Activated naive CD4-positive, alpha-beta T cell treated with anti-CD3 and anti-CD28 coated beads for 36 hours (primary cell): ENCODE results near the gene UBE2I. TPM values are rescaled to one million over a fixed set of nuclear protein-coding genes. Genes with fewer than 3 reads are reported as not detected.
"Not testable (repeated sequence)": the region's sequence is repeated elsewhere in the genome, so short reads cannot be mapped to it uniquely, and the experiment has no call there.

ENCODE experiments used
- CTCF ChIA-PET: fragments of 350-600 bp; sonication (Branson Sonifier 250); formaldehyde crosslinking; loops from one replicate; lab custom pipeline; 2021; ENCODE audit warnings: antibody characterized with exemption; lab: Charles Lee
- DNase-seq: peaks from one replicate; pipeline ENCODE4 v3.0.0-alpha.2; 2020
- H3K27ac Mint-ChIP-seq: one replicate; pipeline ENCODE4 v1.8.0; 2021; ENCODE audit warnings: mild to moderate bottlenecking, mixed read lengths
- H3K27me3 Mint-ChIP-seq: one replicate; pipeline ENCODE4 v1.8.0; 2021; ENCODE audit warnings: low read depth, mixed read lengths
- H3K36me3 Mint-ChIP-seq: one replicate; pipeline ENCODE4 v1.8.0; 2021; ENCODE audit warnings: low read depth, mixed read lengths
- H3K4me1 Mint-ChIP-seq: one replicate; pipeline ENCODE4 v1.8.0; 2021; ENCODE audit warnings: low read depth, mixed read lengths
- H3K4me3 Mint-ChIP-seq: one replicate; pipeline ENCODE4 v1.8.0; 2021; ENCODE audit warnings: mild to moderate bottlenecking, moderate library complexity, mixed read lengths
- H3K9me3 Mint-ChIP-seq: one replicate; pipeline ENCODE4 v1.8.0; 2021; ENCODE audit warnings: mixed read lengths
- intact Hi-C: fragments of 100-400 bp; cut with micrococcal nuclease; formaldehyde crosslinking; loops from one replicate; pipeline ENCODE4 v1.15.1; 2023
- total RNA-seq, 2 experiments: library from RNA; stranded (reverse); gene quantifications; one replicate each; pipeline ENCODE4 v1.2.3, GENCODE V29; 2021

UBE2I gene
- total RNA-seq, 2 experiments from 2014 or later = 273 to 297 TPM

DNA sequence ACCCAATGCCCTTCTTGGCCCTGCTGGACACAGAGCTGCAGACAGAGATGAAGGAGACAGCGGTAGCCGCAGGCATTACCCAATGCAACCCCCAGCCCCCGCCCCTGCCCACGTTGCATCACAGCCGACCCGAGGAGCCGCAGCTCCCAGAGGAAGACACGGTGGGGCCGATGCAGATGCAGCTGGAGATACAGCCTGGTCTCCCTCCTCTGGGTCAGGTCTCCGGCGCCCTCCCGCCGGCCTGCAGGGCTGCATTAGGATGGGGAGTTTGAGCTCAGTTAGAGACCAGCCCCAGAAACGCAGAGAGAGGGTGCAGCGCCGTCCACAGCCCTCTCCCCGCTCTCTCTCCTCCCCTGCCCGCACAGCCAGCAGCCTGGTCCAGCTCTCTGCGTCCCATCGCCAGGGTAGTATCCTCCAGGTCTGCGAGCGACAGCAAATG lies 19.4 kb upstream of the UBE2I start:
- Mint-ChIP-seq H3K4me1 (peaks cover 6% of the 10 kb centered on the region), H3K27me3 (peaks cover 45% of the 10 kb centered on the region), H3K36me3 (no peaks in the 10 kb centered on the region), H3K4me3 (no peak overlapping the region), H3K9me3 (no peaks in the 10 kb centered on the region), H3K27ac (no peak overlapping the region)
- CTCF ChIA-PET = interaction anchor here (1.0 to 1.5 kb wide), 2 partner anchors 10 to 16 kb away, joined by 3 to 4 read pairs; no protein-coding TSS in a partner anchor
- intact Hi-C loops = no loop called here
- no peak for DNase-seq

DNA sequence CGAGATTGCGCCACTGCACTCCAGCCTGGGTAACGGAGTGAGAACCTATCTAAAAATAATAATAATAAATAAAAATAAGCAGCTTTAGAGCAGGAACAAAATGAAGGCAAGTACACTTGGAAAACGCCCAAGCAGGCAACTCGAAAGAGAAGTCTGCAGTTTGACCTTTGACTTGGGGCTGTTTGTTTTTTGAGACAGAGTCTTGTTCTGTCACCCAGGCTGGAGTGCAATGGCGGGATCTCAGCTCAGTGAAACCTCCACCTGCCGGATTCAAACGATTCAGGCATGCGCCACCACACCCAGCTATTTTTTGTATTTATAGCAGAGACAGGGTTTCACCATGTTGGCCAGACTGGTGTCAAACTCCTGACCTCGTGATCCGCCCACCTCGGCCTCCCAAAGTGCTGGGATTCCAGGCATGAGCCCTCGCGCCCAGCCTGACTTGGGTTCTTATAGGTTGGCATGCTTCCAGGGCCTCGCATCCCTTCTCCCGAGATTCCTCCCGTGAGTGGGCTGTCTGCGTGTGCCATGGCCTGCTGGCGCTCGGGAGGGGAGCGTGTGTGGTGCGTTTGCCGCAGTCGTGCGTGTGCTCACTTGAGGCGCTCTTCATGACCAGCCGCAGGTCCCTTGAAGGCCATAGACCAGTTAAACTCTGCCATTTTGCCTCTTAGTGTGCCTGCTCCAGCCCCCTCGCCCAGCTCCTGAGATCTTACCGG lies 18.4 kb upstream of the UBE2I start:
- no peak overlapping the region for H3K4me3 Mint-ChIP-seq
- CTCF ChIA-PET = interaction anchor here (1.5 kb wide), 1 partner anchor 15 kb away, joined by 3 read pairs; no protein-coding TSS in a partner anchor
- no peak for DNase-seq
- no peaks in the 10 kb centered on the region for H3K36me3 Mint-ChIP-seq
- intact Hi-C loops = no loop called here
- peaks cover 6% of the 10 kb centered on the region for H3K4me1 Mint-ChIP-seq
- H3K27ac Mint-ChIP-seq = no peak overlapping the region
- no peaks in the 10 kb centered on the region for H3K9me3 Mint-ChIP-seq
- peaks cover 48% of the 10 kb centered on the region for H3K27me3 Mint-ChIP-seq

DNA sequence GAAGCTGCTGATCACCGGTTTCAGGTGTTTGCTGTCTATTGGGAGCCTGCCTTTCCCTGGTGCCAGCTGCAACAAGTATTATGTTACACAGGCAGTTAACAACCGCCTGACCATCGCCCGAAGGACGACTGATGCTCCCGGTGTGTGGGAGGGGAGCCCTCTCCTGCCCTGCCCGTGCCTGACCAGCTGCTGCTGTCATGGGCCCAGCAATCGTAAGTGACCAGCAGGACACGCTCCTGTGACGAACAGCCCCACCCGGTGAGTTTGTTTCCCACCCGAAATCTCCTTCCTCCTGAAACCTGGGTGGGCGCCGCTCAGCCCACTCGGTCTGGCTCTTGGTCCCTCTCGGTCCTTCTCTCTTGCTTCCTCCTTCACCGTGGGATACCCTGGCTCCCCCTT lies 17.9 kb upstream of the UBE2I start:
- Mint-ChIP-seq H3K36me3 (no peaks in the 10 kb centered on the region), H3K4me1 (peaks cover 6% of the 10 kb centered on the region), H3K27me3 (peaks cover 48% of the 10 kb centered on the region), H3K27ac (no peak overlapping the region), H3K9me3 (no peaks in the 10 kb centered on the region), H3K4me3 (no peak overlapping the region)
- DNase-seq = no peak
- intact Hi-C loops = no loop called here
- CTCF ChIA-PET = no interaction called here

DNA sequence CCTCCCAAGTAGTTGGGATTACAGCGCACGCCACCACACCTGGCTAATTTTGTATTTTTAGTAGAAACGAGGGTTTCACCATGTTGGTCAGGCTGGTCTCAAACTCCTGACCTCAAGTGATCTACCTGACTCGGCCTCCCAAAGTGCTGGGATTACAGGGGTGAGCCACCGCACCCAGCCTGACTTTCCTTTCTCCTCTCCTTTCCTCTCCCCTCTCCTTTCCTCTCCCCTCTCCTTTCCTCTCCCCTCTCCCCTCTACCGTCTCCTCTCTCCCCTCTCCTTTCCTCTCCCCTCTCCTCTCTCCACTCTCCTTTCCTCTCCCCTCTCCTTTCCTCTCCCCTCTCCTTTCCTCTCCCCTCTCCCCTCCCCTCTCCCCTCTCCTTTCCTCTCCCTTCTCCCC lies 17.2 kb upstream of the UBE2I start:
- H3K36me3 Mint-ChIP-seq, H3K27ac Mint-ChIP-seq, DNase-seq, H3K4me1 Mint-ChIP-seq, H3K4me3 Mint-ChIP-seq, H3K9me3 Mint-ChIP-seq, intact Hi-C loops: not testable (repeated sequence)
- peaks cover 54% of the 10 kb centered on the region for H3K27me3 Mint-ChIP-seq
- CTCF ChIA-PET = interaction anchor here (0.9 kb wide), 1 partner anchor 806 kb away, joined by 5 read pairs; no protein-coding TSS in a partner anchor

DNA sequence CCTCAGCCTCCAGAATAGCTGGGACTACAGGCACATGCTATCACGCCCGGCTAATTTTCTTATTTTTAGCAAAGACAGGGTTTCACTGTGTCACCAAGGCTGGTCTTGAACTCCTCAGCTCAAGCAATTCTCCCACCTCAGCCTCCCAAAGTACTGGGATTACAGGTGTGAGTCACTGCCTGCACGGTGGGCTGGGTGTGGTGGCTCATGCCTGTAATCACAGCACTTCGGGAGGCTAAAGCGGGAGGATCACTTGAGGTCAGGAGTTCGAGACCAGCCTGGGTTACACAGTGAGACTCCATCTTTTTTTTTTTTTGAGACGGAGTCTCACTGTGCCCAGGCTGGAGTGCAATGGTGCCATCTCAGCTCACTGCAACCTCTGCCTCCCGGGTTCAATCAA lies 16.6 kb upstream of the UBE2I start:
- CTCF ChIA-PET = interaction anchor here (0.9 kb wide), 1 partner anchor 807 kb away, joined by 5 read pairs; no protein-coding TSS in a partner anchor
- peaks cover 50% of the 10 kb centered on the region for H3K27me3 Mint-ChIP-seq

DNA sequence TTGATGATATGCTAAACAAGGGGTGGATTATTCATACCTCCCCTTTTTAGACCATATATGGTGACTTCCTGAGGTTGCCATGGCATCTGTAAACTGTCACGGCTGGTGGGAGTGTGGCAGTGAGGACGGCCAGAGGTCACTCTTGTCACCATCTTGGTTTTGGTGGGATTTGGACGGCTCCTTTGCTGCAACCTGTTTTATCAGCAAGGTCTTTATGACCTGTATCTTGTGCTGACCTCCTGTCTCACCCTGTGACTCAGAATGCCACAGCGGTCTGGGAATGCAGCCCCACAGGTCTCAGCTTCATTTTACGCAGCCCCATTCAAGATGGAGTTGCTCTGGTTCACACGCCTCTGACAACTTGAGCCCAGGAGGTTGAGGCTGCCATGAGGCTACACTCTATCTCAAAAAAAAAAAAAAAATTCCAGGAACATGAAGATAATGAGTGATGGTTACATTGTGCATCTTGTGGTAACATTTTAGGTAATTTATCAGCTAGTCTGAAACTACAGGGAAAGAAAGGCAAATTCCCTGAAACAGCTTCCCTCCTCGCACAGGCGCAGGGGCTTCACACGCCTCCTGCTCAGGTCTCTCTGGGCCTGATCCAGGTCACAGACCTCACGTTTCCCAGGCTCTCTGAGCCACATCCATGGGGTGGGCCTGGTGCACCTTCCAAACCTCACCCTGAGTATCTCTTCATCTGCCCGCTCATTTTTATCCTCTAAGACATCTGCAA lies 15.3 kb upstream of the UBE2I start:
- no peaks in the 10 kb centered on the region for H3K9me3 Mint-ChIP-seq
- DNase-seq = no peak
- peaks cover 42% of the 10 kb centered on the region for H3K27me3 Mint-ChIP-seq
- H3K4me1 Mint-ChIP-seq = peaks cover 7% of the 10 kb centered on the region
- H3K36me3 Mint-ChIP-seq = no peaks in the 10 kb centered on the region
- H3K4me3 Mint-ChIP-seq = no peak overlapping the region
- CTCF ChIA-PET = no interaction called here
- intact Hi-C loops = no loop called here
- H3K27ac Mint-ChIP-seq = no peak overlapping the region

More for the DNA sequence above, 16.6 kb upstream of the UBE2I start:
- H3K4me1 Mint-ChIP-seq, H3K4me3 Mint-ChIP-seq, H3K36me3 Mint-ChIP-seq, intact Hi-C loops, H3K27ac Mint-ChIP-seq, DNase-seq, H3K9me3 Mint-ChIP-seq: not testable (repeated sequence)

DNA sequence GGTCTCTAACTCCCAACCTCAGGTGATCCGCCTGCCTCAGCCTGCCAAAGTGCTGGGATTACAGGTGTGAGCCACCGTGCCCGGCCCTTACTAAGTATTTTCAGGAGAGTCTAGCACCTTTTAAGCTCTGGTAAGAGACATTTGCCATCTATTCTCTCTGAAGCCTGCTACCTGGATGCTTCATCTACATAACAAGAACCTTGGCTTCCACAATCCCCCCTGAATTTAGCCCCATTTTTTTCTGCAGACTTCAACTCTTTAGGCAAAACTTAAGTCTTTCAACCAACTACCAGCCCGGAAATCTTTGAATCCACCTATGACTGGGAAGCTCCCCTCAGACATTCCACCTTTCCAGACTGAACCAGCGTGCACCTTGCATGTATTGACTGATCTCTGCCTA lies 14.0 kb upstream of the UBE2I start:
- CTCF ChIA-PET = no interaction called here
- Mint-ChIP-seq H3K4me3 (no peak overlapping the region), H3K4me1 (peaks cover 4% of the 10 kb centered on the region), H3K27ac (no peak overlapping the region), H3K36me3 (no peaks in the 10 kb centered on the region), H3K9me3 (no peaks in the 10 kb centered on the region), H3K27me3 (peaks cover 34% of the 10 kb centered on the region)
- no peak for DNase-seq
- intact Hi-C loops = no loop called here

DNA sequence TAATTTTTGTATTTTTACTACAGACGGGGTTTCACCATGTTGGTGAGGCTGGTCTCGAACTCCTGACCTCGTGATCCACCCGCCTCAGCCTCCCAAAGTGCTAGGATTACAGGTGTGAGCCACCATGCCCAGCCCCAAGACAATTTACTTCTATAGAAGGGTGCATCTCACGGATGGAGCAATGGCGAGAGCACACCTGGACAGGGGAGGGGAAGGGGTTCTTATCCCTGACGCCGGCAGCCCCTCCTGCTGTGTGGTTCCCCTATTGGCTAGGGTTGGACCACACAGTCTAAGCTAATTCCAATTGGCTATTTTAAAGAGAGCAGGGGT lies 12.8 kb upstream of the UBE2I start:
- H3K4me1 Mint-ChIP-seq, H3K27ac Mint-ChIP-seq, H3K36me3 Mint-ChIP-seq, H3K4me3 Mint-ChIP-seq, H3K9me3 Mint-ChIP-seq, intact Hi-C loops, DNase-seq: not testable (repeated sequence)
- peaks cover 27% of the 10 kb centered on the region for H3K27me3 Mint-ChIP-seq
- CTCF ChIA-PET = interaction anchor here (0.6 to 0.7 kb wide), 2 partner anchors 50 to 404 kb away, joined by 4 to 7 read pairs; no protein-coding TSS in a partner anchor

DNA sequence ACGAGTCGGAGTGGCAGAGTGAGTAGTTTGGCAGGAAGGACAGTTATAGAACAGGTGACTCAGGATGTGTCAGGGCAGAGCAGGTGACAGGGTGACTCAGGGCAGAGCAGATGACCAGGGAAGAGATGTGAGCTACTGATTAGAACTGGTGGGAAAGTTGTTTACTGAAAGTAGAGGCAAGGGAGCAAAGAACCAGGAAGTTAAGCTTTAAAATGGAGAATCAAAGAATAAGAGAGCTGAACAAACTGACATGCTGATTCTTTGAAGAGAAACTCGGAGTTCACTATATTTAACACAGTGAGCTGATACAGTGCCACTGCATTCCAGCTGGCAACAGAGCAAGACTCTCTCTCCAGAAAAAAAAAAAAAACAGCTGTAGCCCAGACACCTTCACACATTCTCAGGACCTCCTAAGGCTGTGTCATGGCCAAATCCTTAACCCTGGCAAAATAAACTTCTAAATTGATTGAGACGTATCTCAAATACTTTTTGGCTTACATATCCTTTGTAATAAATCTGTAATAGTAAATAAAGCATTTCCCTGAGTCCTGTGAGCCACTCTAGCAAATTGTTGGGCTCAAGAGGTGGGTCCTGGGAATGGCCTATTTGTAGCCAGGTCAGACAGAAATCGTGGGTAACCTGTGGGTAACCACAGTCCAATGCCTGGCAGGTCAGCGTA lies 12.3 kb upstream of the UBE2I start:
- intact Hi-C loops = no loop called here
- Mint-ChIP-seq H3K9me3 (no peaks in the 10 kb centered on the region), H3K4me1 (peaks cover 8% of the 10 kb centered on the region), H3K4me3 (no peak overlapping the region), H3K36me3 (no peaks in the 10 kb centered on the region), H3K27me3 (peaks cover 25% of the 10 kb centered on the region), H3K27ac (no peak overlapping the region)
- CTCF ChIA-PET = interaction anchor here (0.7 kb wide), 1 partner anchor 404 kb away, joined by 4 read pairs; no protein-coding TSS in a partner anchor
- DNase-seq = peak; percentile 50

DNA sequence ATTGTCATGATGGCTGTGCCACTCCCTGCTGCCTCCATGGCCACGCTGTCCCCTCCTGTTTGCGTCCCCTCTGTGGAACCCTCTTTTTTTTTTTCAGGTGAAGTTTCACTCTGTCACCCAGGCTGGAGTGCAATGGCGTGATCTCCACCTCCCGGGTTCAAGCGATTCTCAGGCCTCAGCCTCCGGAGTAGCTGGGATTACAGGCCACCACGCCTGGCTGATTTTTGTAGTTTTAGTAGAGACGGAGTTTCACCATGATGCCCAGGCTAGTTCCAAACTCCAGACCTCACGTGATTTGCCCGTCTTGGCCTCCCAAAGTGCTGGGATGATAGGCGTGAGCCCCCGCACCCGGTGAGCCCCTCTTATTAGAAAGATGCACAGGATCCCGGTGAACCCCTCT lies 11.0 kb upstream of the UBE2I start:
- Mint-ChIP-seq H3K27ac (no peak overlapping the region), H3K27me3 (peaks cover 21% of the 10 kb centered on the region), H3K36me3 (no peaks in the 10 kb centered on the region), H3K4me1 (peaks cover 8% of the 10 kb centered on the region), H3K9me3 (no peaks in the 10 kb centered on the region), H3K4me3 (no peak overlapping the region)
- CTCF ChIA-PET = no interaction called here
- no peak for DNase-seq
- intact Hi-C loops = no loop called here

DNA sequence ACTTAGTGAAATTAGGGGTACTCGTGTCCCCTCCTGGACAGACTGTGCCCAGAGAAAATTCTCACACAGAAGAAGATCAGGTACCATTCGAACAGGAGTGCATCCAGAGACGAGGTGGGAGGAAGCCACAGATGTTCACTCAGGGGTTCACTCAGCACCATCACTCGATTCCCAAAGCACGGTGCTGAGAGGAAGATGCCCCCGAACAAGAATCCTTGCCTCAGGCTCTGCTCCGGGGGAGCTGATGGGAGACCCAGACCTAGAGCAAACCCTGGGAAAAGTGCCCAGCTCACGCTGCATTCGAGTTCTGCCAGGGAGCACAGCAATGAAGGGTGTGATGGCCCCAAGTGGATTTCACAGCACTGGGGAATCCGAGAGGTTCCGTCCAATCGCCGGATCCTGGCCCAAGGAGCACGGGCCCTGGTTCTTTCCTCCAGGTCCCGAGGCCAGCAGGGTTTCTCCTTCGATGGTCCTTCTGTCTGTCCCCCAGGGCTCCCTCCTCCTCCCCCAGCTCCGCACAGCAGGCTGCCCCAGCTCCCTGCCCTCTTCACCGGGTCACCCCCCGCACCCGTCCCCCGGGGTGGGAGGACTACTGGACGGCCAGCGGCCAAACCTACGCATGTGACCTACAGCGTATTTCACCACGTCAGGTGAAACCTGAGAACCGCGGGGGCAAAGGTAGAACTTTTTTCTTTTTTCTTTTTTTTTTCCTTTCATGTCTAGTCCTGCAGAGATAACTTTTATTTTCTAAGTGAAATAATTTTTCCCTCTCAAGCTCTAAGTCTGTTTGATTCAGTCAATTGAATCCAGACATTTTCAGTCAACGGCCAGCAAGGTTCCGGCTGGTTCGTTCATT lies 10.2 kb upstream of the UBE2I start:
- H3K27me3 Mint-ChIP-seq = peaks cover 16% of the 10 kb centered on the region
- no peaks in the 10 kb centered on the region for H3K36me3 Mint-ChIP-seq
- no peak for DNase-seq
- no peak overlapping the region for H3K4me3 Mint-ChIP-seq
- peaks cover 13% of the 10 kb centered on the region for H3K4me1 Mint-ChIP-seq
- CTCF ChIA-PET = interaction anchor here (1.0 to 1.6 kb wide), 2 partner anchors 9 to 10 kb away, joined by 4 read pairs; partner anchors contain the start of gene UBE2I
- H3K9me3 Mint-ChIP-seq = peaks cover under 1% of the 10 kb centered on the region
- intact Hi-C loops = no loop called here
- H3K27ac Mint-ChIP-seq = no peak overlapping the region
